Activated CD8-positive, alpha-beta T cell treated with anti-CD3 and anti-CD28 coated beads for 36 hours (primary cell): ENCODE measurements around the gene BIRC5. TPM values are rescaled to one million over a fixed set of nuclear protein-coding genes. Genes with fewer than 3 reads are reported as not detected.
A peak's percentile ranks its signal among the peaks of the same experiment; 100 is the strongest.

Experiments
- ATAC-seq: fragments of 200-7000 bp; cut with Tn5 transposase; one replicate; pipeline ENCODE4 v1.10.0; 2021; ENCODE audit warnings: mild to moderate bottlenecking, moderate library complexity
- CTCF ChIA-PET: fragments of 350-600 bp; sonication (Branson Sonifier 250); formaldehyde crosslinking; loops from one replicate; lab custom pipeline; 2021; ENCODE audit warnings: antibody characterized with exemption; lab: Charles Lee
- POLR2A ChIA-PET: fragments of 350-600 bp; sonication (Branson Sonifier 250); formaldehyde crosslinking; loops from one replicate; lab custom pipeline; 2021; ENCODE audit warnings: antibody characterized with exemption; lab: Charles Lee
- DNase-seq: peaks from one replicate; pipeline ENCODE4 v3.0.0-alpha.2; 2020
- H3K27ac Mint-ChIP-seq: one replicate; pipeline ENCODE4 v1.8.0; 2021; ENCODE audit warnings: mild to moderate bottlenecking, mixed read lengths
- H3K27me3 Mint-ChIP-seq: one replicate; pipeline ENCODE4 v1.8.0; 2021; ENCODE audit warnings: mixed read lengths
- H3K36me3 Mint-ChIP-seq: one replicate; pipeline ENCODE4 v1.8.0; 2021; ENCODE audit warnings: low read depth, mixed read lengths
- H3K4me1 Mint-ChIP-seq: one replicate; pipeline ENCODE4 v1.8.0; 2021; ENCODE audit warnings: low read depth, mixed read lengths
- H3K4me3 Mint-ChIP-seq: one replicate; pipeline ENCODE4 v1.8.0; 2021; ENCODE audit warnings: mild to moderate bottlenecking, moderate library complexity, mixed read lengths
- H3K9me3 Mint-ChIP-seq: one replicate; pipeline ENCODE4 v1.8.0; 2021; ENCODE audit warnings: mixed read lengths
- intact Hi-C: fragments of 100-400 bp; cut with micrococcal nuclease; formaldehyde crosslinking; loops from one replicate; pipeline ENCODE4 v1.10.0; 2022
- total RNA-seq, 2 experiments: library from RNA; stranded (reverse); gene quantifications; one replicate each; pipeline ENCODE4 v1.2.3, GENCODE V29; 2021
- TF ChIP-seq, protein P1 (sequence below): fragments of 200-600 bp; IDR thresholded peaks from one replicate; pipeline ENCODE4 v1.8.0; 2022; ENCODE audit warnings: antibody characterized with exemption, mild to moderate bottlenecking

The BIRC5 gene
- total RNA-seq, 2 experiments from 2014 or later, result 90.6 to 93.7 TPM

DNA sequence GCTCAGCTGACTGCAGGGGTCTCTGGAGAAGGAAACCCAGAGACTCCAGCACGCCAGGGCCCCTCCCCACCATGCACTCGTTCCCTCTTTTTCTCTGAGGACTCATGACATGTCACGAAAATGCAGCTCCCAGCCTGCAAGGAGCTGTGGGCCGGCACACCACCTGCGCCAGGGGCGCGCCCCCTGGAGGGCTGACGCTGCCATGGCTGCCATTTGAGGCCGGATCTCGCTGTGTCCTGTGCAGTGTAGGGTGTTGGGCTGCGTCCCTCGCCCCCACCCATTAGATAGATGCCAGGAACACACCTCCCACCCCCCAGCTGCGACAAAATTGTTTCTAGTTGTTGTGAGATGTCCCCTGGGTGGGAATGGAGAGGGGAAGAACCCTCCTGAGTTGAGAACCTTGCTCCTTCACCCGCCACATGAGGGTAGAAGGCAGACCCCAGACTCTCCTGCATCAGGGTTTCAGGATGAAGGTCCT, 37.5 kb upstream of the BIRC5 start:
- TF ChIP-seq, protein P1, sequence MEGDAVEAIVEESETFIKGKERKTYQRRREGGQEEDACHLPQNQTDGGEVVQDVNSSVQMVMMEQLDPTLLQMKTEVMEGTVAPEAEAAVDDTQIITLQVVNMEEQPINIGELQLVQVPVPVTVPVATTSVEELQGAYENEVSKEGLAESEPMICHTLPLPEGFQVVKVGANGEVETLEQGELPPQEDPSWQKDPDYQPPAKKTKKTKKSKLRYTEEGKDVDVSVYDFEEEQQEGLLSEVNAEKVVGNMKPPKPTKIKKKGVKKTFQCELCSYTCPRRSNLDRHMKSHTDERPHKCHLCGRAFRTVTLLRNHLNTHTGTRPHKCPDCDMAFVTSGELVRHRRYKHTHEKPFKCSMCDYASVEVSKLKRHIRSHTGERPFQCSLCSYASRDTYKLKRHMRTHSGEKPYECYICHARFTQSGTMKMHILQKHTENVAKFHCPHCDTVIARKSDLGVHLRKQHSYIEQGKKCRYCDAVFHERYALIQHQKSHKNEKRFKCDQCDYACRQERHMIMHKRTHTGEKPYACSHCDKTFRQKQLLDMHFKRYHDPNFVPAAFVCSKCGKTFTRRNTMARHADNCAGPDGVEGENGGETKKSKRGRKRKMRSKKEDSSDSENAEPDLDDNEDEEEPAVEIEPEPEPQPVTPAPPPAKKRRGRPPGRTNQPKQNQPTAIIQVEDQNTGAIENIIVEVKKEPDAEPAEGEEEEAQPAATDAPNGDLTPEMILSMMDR, result peak; percentile 93
- ChIA-PET CTCF (interaction anchor here (0.6 to 3.9 kb wide), 29 partner anchors 9 to 157 kb away, joined by 3 to 31 read pairs (median 5); partner anchors contain the start of genes AFMID, TK1 and TMC8), POLR2A (interaction anchor here (0.6 to 10.2 kb wide), 10 partner anchors 8 to 357 kb away, joined by 3 to 100 read pairs (median 4); partner anchors contain the start of genes AFMID and TK1)
- H3K27ac Mint-ChIP-seq, result no peak overlapping the region
- H3K9me3 Mint-ChIP-seq, result no peaks in the 10 kb centered on the region
- peaks cover 40% of the 10 kb centered on the region for H3K4me1 Mint-ChIP-seq
- H3K4me3 Mint-ChIP-seq, result no peak overlapping the region
- peak; percentile 81 for DNase-seq
- ATAC-seq, result peak; percentile 87
- H3K27me3 Mint-ChIP-seq, result no peaks in the 10 kb centered on the region
- intact Hi-C loops, result no loop called here
- H3K36me3 Mint-ChIP-seq, result peaks cover 71% of the 10 kb centered on the region

DNA sequence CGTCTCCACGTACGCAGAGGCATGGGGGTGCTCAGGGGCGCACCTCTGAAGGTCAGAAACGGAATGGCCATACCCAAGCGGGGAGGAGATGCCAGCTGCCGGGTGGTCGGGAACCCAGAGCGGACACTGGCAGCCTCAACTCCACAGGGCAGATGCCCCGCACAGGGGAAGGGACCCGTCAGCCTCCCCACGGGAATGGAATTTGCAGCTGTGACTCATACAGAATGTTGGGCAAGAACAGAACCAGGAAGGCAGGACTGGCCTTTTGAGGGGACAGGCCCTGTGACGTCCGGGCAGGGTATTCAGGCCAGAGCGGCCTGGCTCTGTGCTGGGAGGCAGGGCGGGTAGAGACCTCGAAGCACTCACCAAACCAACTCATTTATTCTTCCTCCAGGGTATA, 34.7 kb upstream of the BIRC5 start:
- no peak for DNase-seq
- Mint-ChIP-seq H3K36me3 (peaks cover 69% of the 10 kb centered on the region), H3K9me3 (no peaks in the 10 kb centered on the region), H3K27me3 (no peaks in the 10 kb centered on the region), H3K27ac (no peak overlapping the region), H3K4me3 (no peak overlapping the region), H3K4me1 (peaks cover 30% of the 10 kb centered on the region)
- CTCF ChIA-PET, result interaction anchor here (1.7 to 2.0 kb wide), 2 partner anchors 44 to 94 kb away, joined by 3 to 5 read pairs; no protein-coding TSS in a partner anchor
- no peak for ATAC-seq
- POLR2A ChIA-PET, result interaction anchor here (0.6 to 1.3 kb wide), 4 partner anchors 10 to 49 kb away, joined by 3 to 11 read pairs (median 4); partner anchors contain the start of gene TMC8
- TF ChIP-seq, protein P1, result no peak
- intact Hi-C loops, result no loop called here

DNA sequence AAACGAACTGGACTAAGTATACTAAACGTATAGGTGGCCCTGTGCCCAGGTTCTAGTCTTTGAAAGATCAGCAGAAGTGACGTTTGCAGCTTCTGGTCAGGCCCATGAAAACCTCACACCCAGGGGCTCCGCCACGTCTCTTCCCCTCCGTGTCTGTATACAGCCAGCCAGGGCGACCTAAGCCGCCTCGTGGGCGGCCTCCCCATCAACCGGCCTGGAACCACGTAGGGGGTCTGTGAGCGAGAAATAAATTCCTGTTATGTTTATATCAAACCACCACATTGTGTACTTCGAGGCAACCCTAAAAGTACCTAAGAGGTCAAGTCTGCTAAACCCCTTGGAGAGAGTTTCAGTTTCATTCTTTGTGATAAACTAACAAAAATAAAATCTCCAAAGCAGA, 34.0 kb upstream of the BIRC5 start:
- Mint-ChIP-seq H3K4me3 (no peak overlapping the region), H3K36me3 (peaks cover 73% of the 10 kb centered on the region), H3K9me3 (no peaks in the 10 kb centered on the region), H3K27me3 (no peaks in the 10 kb centered on the region), H3K4me1 (peaks cover 35% of the 10 kb centered on the region), H3K27ac (peak overlapping the region; percentile 22)
- no peak for DNase-seq
- ChIA-PET CTCF (interaction anchor here (0.6 to 2.0 kb wide), 2 partner anchors 23 to 95 kb away, joined by 3 to 5 read pairs; no protein-coding TSS in a partner anchor), POLR2A (interaction anchor here (1.2 to 1.3 kb wide), 3 partner anchors 10 to 50 kb away, joined by 4 to 11 read pairs (median 4); partner anchors contain the start of gene TMC8)
- intact Hi-C loops, result no loop called here
- TF ChIP-seq, protein P1, result no peak
- ATAC-seq, result no peak

DNA sequence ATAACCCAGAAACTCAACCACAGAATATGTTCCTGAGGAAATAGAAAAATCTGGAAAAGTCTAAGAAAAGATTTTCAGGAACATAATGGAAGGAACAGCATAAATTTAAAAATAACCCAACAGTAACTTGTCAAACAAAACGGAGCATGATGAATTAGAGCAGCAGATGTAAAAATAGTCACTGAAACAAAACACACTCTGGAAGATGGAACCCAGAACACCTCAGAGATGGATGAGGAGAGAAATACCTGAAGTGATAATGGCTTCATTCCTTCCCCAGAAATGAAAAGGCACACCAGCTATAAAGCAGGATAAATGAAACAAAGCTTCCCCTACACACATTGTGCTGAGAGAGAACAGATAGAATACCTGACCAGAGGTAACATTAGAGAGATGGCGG, 33.5 kb upstream of the BIRC5 start:
- Mint-ChIP-seq H3K27ac (no peak overlapping the region), H3K27me3 (no peaks in the 10 kb centered on the region), H3K4me1 (peaks cover 40% of the 10 kb centered on the region), H3K36me3 (peaks cover 73% of the 10 kb centered on the region), H3K4me3 (no peak overlapping the region), H3K9me3 (no peaks in the 10 kb centered on the region)
- POLR2A ChIA-PET, result interaction anchor here (1.2 kb wide), 2 partner anchors 8 to 50 kb away, joined by 4 read pairs; partner anchors contain the start of gene TMC8
- intact Hi-C loops, result no loop called here
- CTCF ChIA-PET, result interaction anchor here (0.6 to 2.0 kb wide), 3 partner anchors 23 to 95 kb away, joined by 3 to 5 read pairs (median 3); no protein-coding TSS in a partner anchor
- DNase-seq, result no peak
- ATAC-seq, result no peak
- TF ChIP-seq, protein P1, result no peak

DNA sequence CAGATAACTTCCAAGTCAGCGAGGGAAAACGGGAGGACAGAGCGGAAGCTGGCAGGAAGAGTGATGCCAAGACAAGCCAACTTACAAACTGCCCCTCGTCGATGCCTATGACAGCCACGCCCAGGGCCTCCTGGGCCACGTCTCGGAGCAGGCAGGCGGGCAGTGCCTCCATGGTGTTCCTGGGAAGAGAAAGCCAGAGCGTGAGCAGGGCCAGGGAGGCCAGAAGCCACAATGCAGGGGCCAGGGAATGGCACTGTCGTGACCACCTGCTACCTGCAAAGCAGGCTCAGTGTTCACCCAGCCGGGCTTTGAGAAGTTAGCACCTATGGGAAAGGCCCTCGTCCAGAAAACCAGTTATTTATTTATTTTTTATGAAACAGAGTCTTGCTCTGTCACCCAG, 31.5 kb upstream of the BIRC5 start:
- Mint-ChIP-seq H3K27ac (no peak overlapping the region), H3K4me3 (no peak overlapping the region), H3K36me3 (peaks cover 66% of the 10 kb centered on the region), H3K27me3 (no peaks in the 10 kb centered on the region), H3K4me1 (peaks cover 32% of the 10 kb centered on the region), H3K9me3 (no peaks in the 10 kb centered on the region)
- DNase-seq (no peak), ATAC-seq (no peak)
- ChIA-PET CTCF (interaction anchor here (0.9 to 1.0 kb wide), 2 partner anchors 45 to 68 kb away, joined by 3 to 4 read pairs; no protein-coding TSS in a partner anchor), POLR2A (interaction anchor here (0.6 to 6.6 kb wide), 3 partner anchors 9 to 41 kb away, joined by 3 to 100 read pairs (median 3); partner anchors contain the start of gene SYNGR2)
- TF ChIP-seq, protein P1, result no peak
- intact Hi-C loops, result no loop called here
